ENCODE data around the gene ANKMY1.

- TF ChIP-seq CBX2 (IDR thresholded peaks at IDR 0.05; ENCODE audit: borderline replicate concordance, low read depth) (no peak), MAX (IDR thresholded peaks at IDR 0.05) (no peak), HMGXB4 (CRISPR knock-in tag; IDR thresholded peaks at IDR 0.05; ENCODE audit: borderline replicate concordance) (no peak), CTCF (IDR thresholded peaks at IDR 0.05) (no peak), HDAC2 (IDR thresholded peaks at IDR 0.05) (no peak), POLR2A (IDR thresholded peaks at IDR 0.05; ENCODE audit: low read length) (no peak), CEBPB (IDR thresholded peaks at IDR 0.05) (no peak), RFX5 (IDR thresholded peaks at IDR 0.05) (no peak), EP300 (IDR thresholded peaks at IDR 0.05) (no peak), MYC (IDR thresholded peaks at IDR 0.05; ENCODE audit: borderline replicate concordance, low read length) (no peak), BHLHE40 (IDR thresholded peaks at IDR 0.05; ENCODE audit: low read depth, low read length) (no peak), NPAS2 (CRISPR knock-in tag; IDR thresholded peaks at IDR 0.05; ENCODE audit: borderline replicate concordance) (no peak)
These were observed 106.6 kb downstream of the ANKMY1 start for GRCh38 chr2:240451108-240451611.
